Natural killer cell (primary cell): ENCODE results near the gene SLC9A6. TPM values are rescaled to one million over a fixed set of nuclear protein-coding genes. Genes with fewer than 3 reads are reported as not detected.

Source experiments
- ATAC-seq, 3 donors: fragments of 150-1000 bp in 2 of 3; fragments of 200-7000 bp in 1 of 3; cut with Tn5 transposase; 1 replicate in 1 of 3; 2 replicates in 2 of 3; pipeline ENCODE4 v1.10.0; 2021; ENCODE audit warnings: mild to moderate bottlenecking in 2 of 3, moderate library complexity in 2 of 3
- DNase-seq, 2 donors: peaks; one replicate each; pipeline versions ENCODE4 v3.0.0 to v3.0.0-alpha.2; 2013 to 2021; ENCODE audit warnings: mixed read lengths in 1 of 2
- H3K27ac ChIP-seq: one replicate; pipeline ENCODE4 v1.5.1; 2013; ENCODE audit warnings: mild to moderate bottlenecking, low read length
- H3K27me3 ChIP-seq: one replicate; pipeline ENCODE4 v1.6.1; 2013; ENCODE audit warnings: low read length; ENCODE audit not compliant: control insufficient read depth, insufficient read depth
- H3K36me3 ChIP-seq: one replicate; pipeline ENCODE4 v1.6.1; 2013; ENCODE audit warnings: low read length; ENCODE audit not compliant: control insufficient read depth, insufficient read depth
- H3K4me1 ChIP-seq: one replicate; pipeline ENCODE4 v1.6.1; 2013; ENCODE audit warnings: low read length; ENCODE audit not compliant: control insufficient read depth, insufficient read depth
- H3K4me3 ChIP-seq: one replicate; pipeline ENCODE4 v1.5.1; 2013; ENCODE audit warnings: low read length
- H3K9me3 ChIP-seq: one replicate; pipeline ENCODE4 v1.6.1; 2013; ENCODE audit warnings: low read length; ENCODE audit not compliant: control insufficient read depth, insufficient read depth
- H3K27ac Mint-ChIP-seq, 2 donors: one replicate each; pipeline ENCODE4 v1.8.0; 2022; ENCODE audit warnings: mild to moderate bottlenecking in 2 of 2, mixed read lengths in 2 of 2, moderate library complexity in 1 of 2
- H3K27me3 Mint-ChIP-seq, 2 donors: one replicate each; pipeline ENCODE4 v1.8.0; 2022; ENCODE audit warnings: low read depth in 2 of 2, mixed read lengths in 2 of 2
- H3K36me3 Mint-ChIP-seq: one replicate; pipeline ENCODE4 v1.8.0; 2022; ENCODE audit warnings: mixed read lengths
- H3K4me1 Mint-ChIP-seq, 2 donors: one replicate each; pipeline ENCODE4 v1.8.0; 2022; ENCODE audit warnings: mixed read lengths in 2 of 2
- H3K4me3 Mint-ChIP-seq: one replicate; pipeline ENCODE4 v1.8.0; 2022; ENCODE audit warnings: mild to moderate bottlenecking, moderate library complexity, mixed read lengths
- H3K9me3 Mint-ChIP-seq, 2 donors: one replicate each; pipeline ENCODE4 v1.8.0; 2022; ENCODE audit warnings: mixed read lengths in 2 of 2
- WGBS: methylation state at CpG from one replicate; pipeline ENCODE4 v1.1.7; 2013; ENCODE audit warnings: missing lambda C conversion rate; ENCODE audit not compliant: insufficient coverage; 5-methylcytosine and 5-hydroxymethylcytosine counted together
- intact Hi-C: fragments of 100-400 bp; cut with micrococcal nuclease; formaldehyde crosslinking; loops from one replicate; pipeline ENCODE4 v1.14.2; 2022
- total RNA-seq, 4 donors: library from RNA; stranded (reverse); fragments of 120-200 nt in 1 of 4; gene quantifications; one replicate each; pipeline versions ENCODE4 v1.2.3 to v1.2.4, GENCODE V29; 2013 to 2022
- TF ChIP-seq, protein P1 (sequence below): fragments of 200-600 bp; IDR thresholded peaks from one replicate; pipeline ENCODE4 v1.8.0; 2022; ENCODE audit warnings: antibody characterized with exemption

Gene SLC9A6
- total RNA-seq, 3 donors from 2014 or later (not counting 1 experiment from before 2014, with no cell fraction given) = 17.1 to 24.0 (median 19.3) TPM

DNA sequence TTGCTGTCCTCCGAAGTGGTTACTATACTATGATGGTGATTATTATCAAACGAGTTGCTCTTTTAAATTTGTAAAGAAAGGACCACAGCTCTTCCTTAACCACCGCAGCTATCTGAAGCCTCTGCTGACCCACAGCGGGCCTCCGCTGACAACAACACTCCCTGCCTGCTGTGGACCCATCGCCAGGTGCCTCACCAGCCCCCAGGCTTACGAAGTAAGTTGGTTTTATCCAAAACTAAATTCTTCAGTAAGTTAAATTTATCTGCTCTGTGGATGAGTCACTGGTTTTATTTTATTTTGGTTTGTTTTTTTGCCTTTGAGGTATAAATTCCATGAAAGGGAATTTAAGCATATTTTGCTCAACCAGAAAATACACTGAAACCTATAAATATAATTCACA lies 54.7 kb downstream of the SLC9A6 start:
- DNase-seq (no peak), ATAC-seq (no peak)
- no peak overlapping the region for H3K27ac Mint-ChIP-seq
- TF ChIP-seq, protein P1, sequence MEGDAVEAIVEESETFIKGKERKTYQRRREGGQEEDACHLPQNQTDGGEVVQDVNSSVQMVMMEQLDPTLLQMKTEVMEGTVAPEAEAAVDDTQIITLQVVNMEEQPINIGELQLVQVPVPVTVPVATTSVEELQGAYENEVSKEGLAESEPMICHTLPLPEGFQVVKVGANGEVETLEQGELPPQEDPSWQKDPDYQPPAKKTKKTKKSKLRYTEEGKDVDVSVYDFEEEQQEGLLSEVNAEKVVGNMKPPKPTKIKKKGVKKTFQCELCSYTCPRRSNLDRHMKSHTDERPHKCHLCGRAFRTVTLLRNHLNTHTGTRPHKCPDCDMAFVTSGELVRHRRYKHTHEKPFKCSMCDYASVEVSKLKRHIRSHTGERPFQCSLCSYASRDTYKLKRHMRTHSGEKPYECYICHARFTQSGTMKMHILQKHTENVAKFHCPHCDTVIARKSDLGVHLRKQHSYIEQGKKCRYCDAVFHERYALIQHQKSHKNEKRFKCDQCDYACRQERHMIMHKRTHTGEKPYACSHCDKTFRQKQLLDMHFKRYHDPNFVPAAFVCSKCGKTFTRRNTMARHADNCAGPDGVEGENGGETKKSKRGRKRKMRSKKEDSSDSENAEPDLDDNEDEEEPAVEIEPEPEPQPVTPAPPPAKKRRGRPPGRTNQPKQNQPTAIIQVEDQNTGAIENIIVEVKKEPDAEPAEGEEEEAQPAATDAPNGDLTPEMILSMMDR = no peak
- intact Hi-C loops = no loop called here
- H3K27ac ChIP-seq = no peak overlapping the region
- H3K9me3 Mint-ChIP-seq = no peaks in the 10 kb centered on the region
- no peaks in the 10 kb centered on the region for H3K4me1 ChIP-seq
- no peaks in the 10 kb centered on the region for H3K36me3 Mint-ChIP-seq
- no peaks in the 10 kb centered on the region for H3K9me3 ChIP-seq
- 91% methylated on average over 5 of the region's 7 CpGs for WGBS
- H3K27me3 Mint-ChIP-seq = no peaks in the 10 kb centered on the region
- H3K36me3 ChIP-seq = peaks cover 8% of the 10 kb centered on the region
- H3K27me3 ChIP-seq = no peaks in the 10 kb centered on the region
- no peak overlapping the region for H3K4me3 Mint-ChIP-seq
- H3K4me3 ChIP-seq = no peak overlapping the region
- no peaks in the 10 kb centered on the region for H3K4me1 Mint-ChIP-seq

DNA sequence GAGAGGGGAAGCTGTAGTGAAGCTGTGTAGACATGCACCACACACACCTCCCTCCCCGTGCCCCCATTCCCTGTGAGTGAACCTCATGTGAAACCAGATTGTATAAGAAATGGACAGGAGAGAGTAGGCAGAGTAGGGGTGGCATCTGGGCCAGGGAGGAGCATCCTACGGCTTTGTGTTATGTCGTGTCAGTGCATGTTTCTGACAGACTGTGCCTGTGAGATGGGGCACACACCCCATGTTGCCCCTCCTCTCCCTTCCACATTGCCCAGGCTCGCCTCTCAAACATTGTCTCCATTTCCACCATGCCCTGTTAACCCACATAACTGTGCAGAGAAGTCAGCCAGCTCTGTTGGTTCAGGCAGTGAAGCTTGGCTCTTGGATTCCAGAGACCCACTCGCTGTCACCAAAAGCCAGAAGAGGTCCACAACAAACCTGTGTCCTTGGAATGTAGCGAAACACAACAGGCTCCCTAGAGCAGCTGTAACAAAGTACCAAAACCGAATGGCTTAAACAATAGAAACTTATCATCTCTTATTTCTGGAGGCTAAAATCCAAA lies 56.1 kb downstream of the SLC9A6 start:
- H3K4me3 Mint-ChIP-seq = no peak overlapping the region
- H3K9me3 ChIP-seq = no peaks in the 10 kb centered on the region
- WGBS = 96% methylated on average over 6 of the region's 7 CpGs
- H3K4me1 ChIP-seq = no peaks in the 10 kb centered on the region
- no peak overlapping the region for H3K27ac ChIP-seq
- TF ChIP-seq, protein P1 = no peak
- no peaks in the 10 kb centered on the region for H3K9me3 Mint-ChIP-seq
- no peak for DNase-seq
- H3K36me3 ChIP-seq = peaks cover 8% of the 10 kb centered on the region
- no peak overlapping the region for H3K4me3 ChIP-seq
- ATAC-seq = no peak
- H3K27ac Mint-ChIP-seq = no peak overlapping the region
- H3K4me1 Mint-ChIP-seq = no peaks in the 10 kb centered on the region
- intact Hi-C loops = no loop called here
- H3K27me3 Mint-ChIP-seq = no peaks in the 10 kb centered on the region
- no peaks in the 10 kb centered on the region for H3K36me3 Mint-ChIP-seq
- H3K27me3 ChIP-seq = no peaks in the 10 kb centered on the region

GRCh38 chrX:136045008-136045407 lies 59.8 kb downstream of the SLC9A6 start:
- intact Hi-C loops = no loop called here
- Mint-ChIP-seq H3K27me3 (no peaks in the 10 kb centered on the region), H3K27ac (no peak overlapping the region), H3K36me3 (no peaks in the 10 kb centered on the region), H3K9me3 (no peaks in the 10 kb centered on the region), H3K4me3 (no peak overlapping the region), H3K4me1 (no peaks in the 10 kb centered on the region)
- DNase-seq = no peak
- WGBS = 100% methylated on average over 2 of the region's 5 CpGs
- TF ChIP-seq, protein P1 = no peak
- Histone ChIP-seq H3K9me3 (no peaks in the 10 kb centered on the region), H3K4me3 (no peak overlapping the region), H3K27ac (no peak overlapping the region), H3K36me3 (peaks cover 8% of the 10 kb centered on the region), H3K27me3 (no peaks in the 10 kb centered on the region), H3K4me1 (no peaks in the 10 kb centered on the region)
- ATAC-seq = no peak
